SK-N-SH treated with all-trans-retinoic acid at 6 μM for 48 hours (cell line): ENCODE measurements around the gene SCD5.

ENCODE experiments used
- ATAC-seq: fragments of 200-7000 bp; cut with Tn5 transposase; 3 replicates; pipeline ENCODE4 v1.9.1; 2020; ENCODE audit warnings: mild to moderate bottlenecking, moderate library complexity
- ARNTL ChIP-seq: fragments of 450-650 bp; formaldehyde crosslinking; IDR thresholded peaks from 2 replicates; pipeline ENCODE4 v1.5.0; 2020; ENCODE audit warnings: low read depth, mild to moderate bottlenecking, moderate library complexity, borderline replicate concordance
- CREB5 ChIP-seq: fragments of 250-450 bp; sonication (Bioruptor Pico); IDR thresholded peaks from 2 replicates; pipeline ENCODE4 v1.5.1; 2020; ENCODE audit warnings: low read depth, mild to moderate bottlenecking, moderate library complexity
- CSDC2 ChIP-seq: fragments of 250-450 bp; sonication (Bioruptor Pico); IDR thresholded peaks from 2 replicates; pipeline ENCODE4 v1.5.0; 2020; ENCODE audit warnings: mild to moderate bottlenecking, moderate library complexity
- GLIS3 ChIP-seq: fragments of 250-450 bp; sonication (Bioruptor Pico); IDR thresholded peaks from 2 replicates; pipeline ENCODE4 v1.5.0; 2020; ENCODE audit warnings: mild to moderate bottlenecking, moderate library complexity
- ISL1 ChIP-seq: fragments of 250-450 bp; sonication (Bioruptor Pico); IDR thresholded peaks from 2 replicates; pipeline ENCODE4 v2.1.2; 2022; ENCODE audit warnings: mild to moderate bottlenecking, moderate library complexity
- PPARA ChIP-seq: fragments of 250-450 bp; sonication (Bioruptor Pico); IDR thresholded peaks from 2 replicates; pipeline ENCODE4 v1.5.0; 2020; ENCODE audit warnings: mild to moderate bottlenecking, borderline replicate concordance
- SNAI2 ChIP-seq: fragments of 250-450 bp; sonication (Bioruptor Pico); IDR thresholded peaks from 2 replicates; pipeline ENCODE4 v1.5.0; 2020; ENCODE audit warnings: mild to moderate bottlenecking, moderate library complexity
- TCF4 ChIP-seq: fragments of 250-450 bp; sonication (Bioruptor Pico); IDR thresholded peaks from 2 replicates; pipeline ENCODE4 v1.8.0; 2021; ENCODE audit warnings: mild to moderate bottlenecking, moderate library complexity, borderline replicate concordance
- TOX ChIP-seq: fragments of 250-450 bp; sonication (Bioruptor Pico); IDR thresholded peaks from 2 replicates; pipeline ENCODE4 v1.8.0; 2021; ENCODE audit warnings: mild to moderate bottlenecking, moderate library complexity, borderline replicate concordance
- TSHZ2 ChIP-seq: fragments of 250-450 bp; sonication (Bioruptor Pico); IDR thresholded peaks from 2 replicates; pipeline ENCODE4 v1.5.0; 2020; ENCODE audit warnings: mild to moderate bottlenecking, moderate library complexity
- ZC3H10 ChIP-seq: fragments of 250-450 bp; sonication (Bioruptor Pico); IDR thresholded peaks from 2 replicates; pipeline ENCODE4 v1.5.1; 2021; ENCODE audit warnings: mild to moderate bottlenecking, moderate library complexity
- ZFP3 ChIP-seq: fragments of 250-450 bp; sonication (Bioruptor Pico); IDR thresholded peaks from 2 replicates; pipeline ENCODE4 v1.5.0; 2020; ENCODE audit warnings: mild to moderate bottlenecking, moderate library complexity
- ZNF565 ChIP-seq: fragments of 450-650 bp; formaldehyde crosslinking; conservative IDR thresholded peaks from 2 replicates; pipeline ENCODE4 v1.5.0; 2020; ENCODE audit warnings: low read depth, mild to moderate bottlenecking, moderate library complexity
- ZNF70 ChIP-seq: fragments of 450-650 bp; formaldehyde crosslinking; IDR thresholded peaks from 2 replicates; pipeline ENCODE4 v1.5.0; 2020; ENCODE audit warnings: mild to moderate bottlenecking, moderate library complexity
- ZNF8 ChIP-seq: fragments of 450-650 bp; formaldehyde crosslinking; IDR thresholded peaks from 2 replicates; pipeline ENCODE4 v1.5.0; 2020; ENCODE audit warnings: mild to moderate bottlenecking, moderate library complexity
- TF ChIP-seq, protein P1 (sequence below): fragments of 250-450 bp; sonication (Bioruptor Pico); IDR thresholded peaks from 2 replicates; pipeline ENCODE4 v1.5.1; 2021; ENCODE audit warnings: mild to moderate bottlenecking, moderate library complexity
- TF ChIP-seq, protein P2 (sequence below): fragments of 250-450 bp; sonication (Bioruptor Pico); IDR thresholded peaks from 2 replicates; pipeline ENCODE4 v1.8.0; 2021; ENCODE audit warnings: low read depth, mild to moderate bottlenecking, moderate library complexity, borderline replicate concordance
- TF ChIP-seq, protein P3 (sequence below): fragments of 250-450 bp; sonication (Bioruptor Pico); IDR thresholded peaks from 2 replicates; pipeline ENCODE4 v1.8.0; 2020; ENCODE audit warnings: mild to moderate bottlenecking, moderate library complexity, borderline replicate concordance

The SCD5 gene

GRCh38 chr4:82779032-82779431 lies 19.6 kb downstream of the SCD5 start:
- no peak for ATAC-seq
- no peak for TF ChIP-seq PPARA (CRISPR knock-in tag)
- TF ChIP-seq ARNTL = no peak
- TF ChIP-seq ZNF8 (CRISPR knock-in tag) = no peak
- TF ChIP-seq TCF4 (CRISPR knock-in tag) = no peak
- no peak for TF ChIP-seq ISL1
- no peak for TF ChIP-seq ZNF70 (CRISPR knock-in tag)
- TF ChIP-seq CREB5 (CRISPR knock-in tag) = no peak
- TF ChIP-seq CSDC2 (CRISPR knock-in tag) = no peak
- no peak for TF ChIP-seq TOX (CRISPR knock-in tag)
- TF ChIP-seq ZC3H10 (CRISPR knock-in tag) = no peak
- TF ChIP-seq TSHZ2 (CRISPR knock-in tag) = no peak

- ATAC-seq = no peak
- no peak for TF ChIP-seq GLIS3 (CRISPR knock-in tag)
- TF ChIP-seq ZFP3 (CRISPR knock-in tag) = no peak
- no peak for TF ChIP-seq ISL1
- TF ChIP-seq SNAI2 = no peak
- no peak for TF ChIP-seq TSHZ2 (CRISPR knock-in tag)
- TF ChIP-seq ZC3H10 (CRISPR knock-in tag) = no peak
- no peak for TF ChIP-seq ZNF8 (CRISPR knock-in tag)
- TF ChIP-seq TOX (CRISPR knock-in tag) = no peak
Measured at GRCh38 chr4:82777857-82778525, 20.6 kb downstream of the SCD5 start.

DNA sequence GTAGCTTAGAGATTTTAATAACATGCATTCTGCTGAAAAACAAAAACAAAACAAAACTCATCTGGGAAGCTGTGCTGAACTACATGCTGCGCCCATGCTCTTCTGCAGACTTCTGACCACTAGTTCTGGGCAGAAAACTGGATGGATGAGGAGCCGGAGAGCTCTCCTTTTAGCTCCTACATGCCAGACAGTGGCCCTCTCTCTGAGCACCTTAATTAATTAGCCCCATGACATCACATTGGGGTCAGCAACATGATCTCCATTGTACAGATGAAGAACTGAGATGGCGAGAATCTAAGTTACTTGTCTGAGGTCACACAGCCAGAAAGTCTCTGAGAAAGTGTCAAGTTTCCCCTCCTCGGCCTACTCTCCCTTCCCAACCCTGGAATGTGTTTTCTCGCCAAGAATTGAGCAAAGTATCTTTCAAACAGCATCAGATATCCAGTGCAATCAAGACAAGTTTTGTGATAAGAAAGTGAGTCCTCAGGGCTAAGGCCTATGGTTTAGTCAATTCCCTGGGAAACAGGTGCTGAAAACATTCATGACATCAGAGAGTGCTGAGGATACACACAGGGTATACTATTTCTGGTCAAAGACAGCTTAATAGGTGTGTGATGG lies 21.6 kb downstream of the SCD5 start:
- TF ChIP-seq, protein P1, sequence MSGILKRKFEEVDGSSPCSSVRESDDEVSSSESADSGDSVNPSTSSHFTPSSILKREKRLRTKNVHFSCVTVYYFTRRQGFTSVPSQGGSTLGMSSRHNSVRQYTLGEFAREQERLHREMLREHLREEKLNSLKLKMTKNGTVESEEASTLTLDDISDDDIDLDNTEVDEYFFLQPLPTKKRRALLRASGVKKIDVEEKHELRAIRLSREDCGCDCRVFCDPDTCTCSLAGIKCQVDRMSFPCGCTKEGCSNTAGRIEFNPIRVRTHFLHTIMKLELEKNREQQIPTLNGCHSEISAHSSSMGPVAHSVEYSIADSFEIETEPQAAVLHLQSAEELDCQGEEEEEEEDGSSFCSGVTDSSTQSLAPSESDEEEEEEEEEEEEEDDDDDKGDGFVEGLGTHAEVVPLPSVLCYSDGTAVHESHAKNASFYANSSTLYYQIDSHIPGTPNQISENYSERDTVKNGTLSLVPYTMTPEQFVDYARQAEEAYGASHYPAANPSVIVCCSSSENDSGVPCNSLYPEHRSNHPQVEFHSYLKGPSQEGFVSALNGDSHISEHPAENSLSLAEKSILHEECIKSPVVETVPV (CRISPR knock-in tag) = no peak
- TF ChIP-seq ZNF565 (no peak), ZFP3 (CRISPR knock-in tag) (peak; percentile 87), ARNTL (no peak), PPARA (CRISPR knock-in tag) (no peak), CSDC2 (CRISPR knock-in tag) (no peak), CREB5 (CRISPR knock-in tag) (no peak)
- TF ChIP-seq, protein P2, sequence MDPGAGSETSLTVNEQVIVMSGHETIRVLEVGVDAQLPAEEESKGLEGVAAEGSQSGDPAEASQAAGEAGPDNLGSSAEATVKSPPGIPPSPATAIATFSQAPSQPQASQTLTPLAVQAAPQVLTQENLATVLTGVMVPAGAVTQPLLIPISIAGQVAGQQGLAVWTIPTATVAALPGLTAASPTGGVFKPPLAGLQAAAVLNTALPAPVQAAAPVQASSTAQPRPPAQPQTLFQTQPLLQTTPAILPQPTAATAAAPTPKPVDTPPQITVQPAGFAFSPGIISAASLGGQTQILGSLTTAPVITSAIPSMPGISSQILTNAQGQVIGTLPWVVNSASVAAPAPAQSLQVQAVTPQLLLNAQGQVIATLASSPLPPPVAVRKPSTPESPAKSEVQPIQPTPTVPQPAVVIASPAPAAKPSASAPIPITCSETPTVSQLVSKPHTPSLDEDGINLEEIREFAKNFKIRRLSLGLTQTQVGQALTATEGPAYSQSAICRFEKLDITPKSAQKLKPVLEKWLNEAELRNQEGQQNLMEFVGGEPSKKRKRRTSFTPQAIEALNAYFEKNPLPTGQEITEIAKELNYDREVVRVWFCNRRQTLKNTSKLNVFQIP (CRISPR knock-in tag) = no peak
- TF ChIP-seq, protein P3, sequence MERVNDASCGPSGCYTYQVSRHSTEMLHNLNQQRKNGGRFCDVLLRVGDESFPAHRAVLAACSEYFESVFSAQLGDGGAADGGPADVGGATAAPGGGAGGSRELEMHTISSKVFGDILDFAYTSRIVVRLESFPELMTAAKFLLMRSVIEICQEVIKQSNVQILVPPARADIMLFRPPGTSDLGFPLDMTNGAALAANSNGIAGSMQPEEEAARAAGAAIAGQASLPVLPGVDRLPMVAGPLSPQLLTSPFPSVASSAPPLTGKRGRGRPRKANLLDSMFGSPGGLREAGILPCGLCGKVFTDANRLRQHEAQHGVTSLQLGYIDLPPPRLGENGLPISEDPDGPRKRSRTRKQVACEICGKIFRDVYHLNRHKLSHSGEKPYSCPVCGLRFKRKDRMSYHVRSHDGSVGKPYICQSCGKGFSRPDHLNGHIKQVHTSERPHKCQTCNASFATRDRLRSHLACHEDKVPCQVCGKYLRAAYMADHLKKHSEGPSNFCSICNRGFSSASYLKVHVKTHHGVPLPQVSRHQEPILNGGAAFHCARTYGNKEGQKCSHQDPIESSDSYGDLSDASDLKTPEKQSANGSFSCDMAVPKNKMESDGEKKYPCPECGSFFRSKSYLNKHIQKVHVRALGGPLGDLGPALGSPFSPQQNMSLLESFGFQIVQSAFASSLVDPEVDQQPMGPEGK (CRISPR knock-in tag) = no peak
- peak; percentile 87 for ATAC-seq
